GM18858 (cell line): ENCODE results near the gene DENND2A.
"Not testable (repeated sequence)": the region's sequence is repeated elsewhere in the genome, so short reads cannot be mapped to it uniquely, and the experiment has no call there.

Experiments used
- ATAC-seq: cut with Tn5 transposase; IDR thresholded peaks from one replicate; pipeline ENCODE4 v1.9.1; 2021; ENCODE audit not compliant: unreplicated experiment

Gene DENND2A

GRCh38 chr7:140592964-140593671 is 47.5 kb downstream of the DENND2A start:
- ATAC-seq: no peak

- ATAC-seq: no peak
Observed at GRCh38 chr7:140591180-140591902, 49.3 kb downstream of the DENND2A start.

GRCh38 chr7:140587243-140587642 is 53.4 kb downstream of the DENND2A start:
- no peak for ATAC-seq

- no peak for ATAC-seq
Observed at GRCh38 chr7:140586516-140586915, 54.1 kb downstream of the DENND2A start.

- ATAC-seq: no peak
Observed at GRCh38 chr7:140585333-140585732, 55.3 kb downstream of the DENND2A start.

- no peak for ATAC-seq
Observed at GRCh38 chr7:140584195-140584851, 56.3 kb downstream of the DENND2A start.

GRCh38 chr7:140581411-140581810 is 59.2 kb downstream of the DENND2A start:
- no peak for ATAC-seq

GRCh38 chr7:140577651-140578050 is 63.0 kb downstream of the DENND2A start:
- ATAC-seq: no peak

- ATAC-seq: no peak
Observed at GRCh38 chr7:140576589-140576988, 64.0 kb downstream of the DENND2A start.

GRCh38 chr7:140571538-140572122 is 69.0 kb downstream of the DENND2A start:
- ATAC-seq: no peak

GRCh38 chr7:140570120-140570519 is 70.5 kb downstream of the DENND2A start:
- no peak for ATAC-seq

GRCh38 chr7:140568021-140568813 is 72.4 kb downstream of the DENND2A start:
- no peak for ATAC-seq

- ATAC-seq: not testable (repeated sequence)
Observed at GRCh38 chr7:140566186-140566585, 74.4 kb downstream of the DENND2A start.

GRCh38 chr7:140565761-140566160 is 74.9 kb downstream of the DENND2A start:
- ATAC-seq: not testable (repeated sequence)

- ATAC-seq: no peak
Observed at GRCh38 chr7:140564643-140565042, 76.0 kb downstream of the DENND2A start.

- ATAC-seq: no peak
Observed at GRCh38 chr7:140562926-140563481, 77.6 kb downstream of the DENND2A start.

- ATAC-seq: no peak
Observed at GRCh38 chr7:140559410-140559809, 81.2 kb downstream of the DENND2A start.

GRCh38 chr7:140557809-140558518 is 82.6 kb downstream of the DENND2A start:
- ATAC-seq: no peak

GRCh38 chr7:140557069-140557468 is 83.5 kb downstream of the DENND2A start:
- no peak for ATAC-seq

GRCh38 chr7:140553236-140553635 is 87.4 kb downstream of the DENND2A start:
- not testable (repeated sequence) for ATAC-seq
